Measurements from ENCODE around the gene ACTR3C.
"Not testable (repeated sequence)": the region's sequence is repeated elsewhere in the genome, so short reads cannot be mapped to it uniquely, and the experiment has no call there.

ACTR3C gene

DNA sequence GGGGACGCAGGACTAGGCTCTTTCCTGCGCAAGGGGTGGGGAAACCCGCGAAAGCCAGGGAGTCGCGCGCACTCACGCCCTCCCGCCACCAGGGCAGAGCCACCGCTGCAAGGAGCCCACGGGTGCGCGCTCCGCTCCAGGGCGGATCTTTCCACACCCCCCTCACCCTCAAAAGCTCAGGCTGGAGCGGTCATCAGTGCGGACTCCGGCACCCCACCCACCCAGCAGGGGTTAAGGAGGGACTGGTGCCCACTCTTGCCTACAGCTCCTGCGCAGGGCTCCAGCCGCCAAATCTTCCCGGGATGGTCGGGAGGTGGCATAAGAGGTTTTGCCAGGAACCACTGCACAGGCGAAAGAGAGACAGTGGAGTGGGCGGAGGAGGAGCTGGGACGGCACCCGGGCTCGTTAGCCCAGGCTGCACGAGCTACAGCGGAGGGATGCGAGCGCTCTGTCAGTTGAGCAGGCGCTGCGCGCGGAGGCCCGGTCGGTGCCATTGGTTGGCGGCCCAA is 102.6 kb downstream of the ACTR3C start:
- TF ChIP-seq, protein P1, sequence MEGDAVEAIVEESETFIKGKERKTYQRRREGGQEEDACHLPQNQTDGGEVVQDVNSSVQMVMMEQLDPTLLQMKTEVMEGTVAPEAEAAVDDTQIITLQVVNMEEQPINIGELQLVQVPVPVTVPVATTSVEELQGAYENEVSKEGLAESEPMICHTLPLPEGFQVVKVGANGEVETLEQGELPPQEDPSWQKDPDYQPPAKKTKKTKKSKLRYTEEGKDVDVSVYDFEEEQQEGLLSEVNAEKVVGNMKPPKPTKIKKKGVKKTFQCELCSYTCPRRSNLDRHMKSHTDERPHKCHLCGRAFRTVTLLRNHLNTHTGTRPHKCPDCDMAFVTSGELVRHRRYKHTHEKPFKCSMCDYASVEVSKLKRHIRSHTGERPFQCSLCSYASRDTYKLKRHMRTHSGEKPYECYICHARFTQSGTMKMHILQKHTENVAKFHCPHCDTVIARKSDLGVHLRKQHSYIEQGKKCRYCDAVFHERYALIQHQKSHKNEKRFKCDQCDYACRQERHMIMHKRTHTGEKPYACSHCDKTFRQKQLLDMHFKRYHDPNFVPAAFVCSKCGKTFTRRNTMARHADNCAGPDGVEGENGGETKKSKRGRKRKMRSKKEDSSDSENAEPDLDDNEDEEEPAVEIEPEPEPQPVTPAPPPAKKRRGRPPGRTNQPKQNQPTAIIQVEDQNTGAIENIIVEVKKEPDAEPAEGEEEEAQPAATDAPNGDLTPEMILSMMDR (conservative IDR thresholded peaks at IDR 0.05): peak; percentile 28

DNA sequence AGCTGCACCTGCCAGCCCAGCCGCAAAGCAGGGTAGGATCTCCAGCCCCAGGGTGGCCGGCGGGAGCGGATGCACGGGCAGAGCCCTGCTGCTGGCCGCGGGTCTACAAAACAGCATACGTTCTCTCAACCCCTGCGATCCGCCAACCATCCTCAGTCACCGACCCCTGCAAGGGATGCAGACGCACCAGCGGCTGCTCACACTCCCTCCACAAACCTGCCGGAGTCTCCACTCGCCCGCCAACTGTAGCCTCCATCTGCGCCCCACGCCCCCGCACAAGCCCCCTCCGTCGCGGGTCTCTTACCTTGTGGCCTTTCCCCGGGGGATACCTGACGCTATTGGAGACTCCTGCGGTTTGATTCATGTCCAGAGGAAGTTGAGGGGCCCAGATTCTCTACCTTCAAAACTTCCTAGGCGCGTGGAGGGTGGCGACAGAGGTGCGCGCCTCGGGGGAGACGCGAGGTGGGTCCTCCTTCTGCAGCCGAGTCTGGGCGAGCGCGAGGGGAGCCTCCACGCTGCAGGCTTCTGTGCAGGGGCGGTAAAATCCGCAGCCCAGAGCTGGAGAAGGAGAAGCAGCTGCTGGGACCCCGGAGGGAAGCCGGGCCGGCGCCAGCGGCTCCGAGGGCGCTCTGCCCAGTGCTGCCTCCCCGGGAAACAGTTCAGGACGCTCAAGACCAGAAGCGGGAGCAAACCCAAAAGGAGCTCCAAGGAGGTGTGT is 103.2 kb downstream of the ACTR3C start:
- not testable (repeated sequence) for H3K27ac ChIP-seq

More for the DNA sequence above, 102.6 kb downstream of the ACTR3C start:
- not testable (repeated sequence) for H3K27ac ChIP-seq

DNA sequence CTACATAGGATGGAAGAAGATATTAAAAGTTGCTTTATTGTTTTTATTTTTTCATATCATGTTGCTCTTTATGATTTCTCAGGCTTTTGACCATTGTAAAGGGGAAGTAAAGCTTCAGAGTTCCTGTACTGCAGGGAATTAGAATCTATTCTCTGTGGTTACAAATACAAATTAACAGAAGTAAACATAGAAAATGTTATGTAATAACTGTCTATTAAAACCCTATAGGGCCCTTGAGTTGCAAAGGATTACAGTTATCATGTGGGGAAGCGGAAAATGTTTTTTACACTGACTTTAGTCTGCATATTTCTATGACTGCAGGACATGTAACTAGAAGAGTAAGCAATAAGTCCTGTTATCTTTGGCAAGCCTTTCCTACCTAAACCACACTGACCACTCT is 116.5 kb downstream of the ACTR3C start:
- not testable (repeated sequence) for H3K27ac ChIP-seq

DNA sequence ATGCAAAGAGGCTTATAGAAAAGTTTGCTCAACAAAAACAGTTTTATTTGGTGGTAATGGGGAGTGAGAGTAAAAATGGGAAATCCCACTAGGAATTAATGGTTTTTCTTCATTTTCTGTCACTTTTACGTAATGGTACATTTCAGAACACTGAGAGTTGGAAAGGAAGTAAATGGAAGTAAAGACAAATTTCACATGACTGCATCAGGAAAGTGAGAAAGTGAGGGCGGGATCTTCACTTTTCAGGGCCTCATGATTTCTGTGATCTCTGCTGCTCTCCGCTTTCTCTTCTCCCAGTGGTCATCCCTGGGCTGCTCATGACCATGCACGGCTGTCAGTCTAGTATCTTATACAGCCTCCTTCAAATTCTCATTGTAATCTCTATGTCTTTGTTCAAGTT is 117.5 kb downstream of the ACTR3C start:
- H3K27ac ChIP-seq: not testable (repeated sequence)

DNA sequence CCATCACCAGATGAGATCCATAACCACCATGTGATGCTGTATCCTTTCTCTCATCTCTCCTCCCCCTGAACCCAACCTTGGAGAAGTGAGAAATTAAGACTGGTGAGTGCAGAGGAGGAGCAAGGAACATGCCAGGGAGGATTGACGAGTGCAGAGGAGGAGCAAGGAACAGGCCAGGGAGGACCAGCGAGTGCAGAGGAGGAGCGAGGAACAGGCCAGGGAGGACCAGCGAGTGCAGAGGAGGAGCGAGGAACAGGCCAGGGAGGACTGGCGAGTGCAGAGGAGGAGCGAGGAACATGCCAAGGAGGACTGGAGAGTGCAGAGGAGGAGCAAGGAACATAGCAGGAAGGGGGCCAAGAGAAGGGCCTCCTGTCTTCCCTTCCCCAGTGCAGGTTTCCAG is 118.8 kb downstream of the ACTR3C start:
- H3K27ac ChIP-seq: not testable (repeated sequence)

DNA sequence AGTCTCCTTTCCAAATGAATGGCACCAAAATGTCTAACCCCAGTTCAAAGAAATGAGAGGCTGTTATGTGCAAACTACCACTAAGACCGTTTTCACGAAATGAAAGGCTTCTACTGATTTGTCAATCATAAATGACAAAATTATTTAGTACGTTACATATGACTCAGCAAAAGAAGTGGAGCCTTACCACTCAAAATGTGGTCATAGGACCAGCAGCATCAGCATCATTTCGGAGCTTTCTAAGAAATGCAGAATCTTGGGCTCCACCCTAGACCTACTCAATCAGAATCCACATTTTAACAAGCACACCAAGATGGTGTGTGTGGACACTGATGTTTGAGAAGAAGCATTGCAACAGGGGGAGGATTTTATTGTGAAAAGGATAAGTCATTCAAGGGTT is 120.5 kb downstream of the ACTR3C start:
- peak overlapping the region; percentile 28; the same call in 1 of the 2 replicates for H3K27ac ChIP-seq

Measured in VCaP (cell line).